Neural cell (in vitro differentiated cells): ENCODE results near the gene CEMIP. TPM values are rescaled to one million over a fixed set of nuclear protein-coding genes. Genes with fewer than 3 reads are reported as not detected.

Source experiments
- H2AFZ ChIP-seq: fragments of 200-600, 300-800 bp; sonication (generic), shearing (Covaris generic); 2 replicates; pipeline ENCODE4 v1.6.0; 2014; ENCODE audit warnings: low read depth, mild to moderate bottlenecking, antibody characterized with exemption, low read length, moderate library complexity
- H3F3A ChIP-seq: fragments of 200-600 bp; shearing (Covaris generic); 2 replicates; pipeline ENCODE4 v1.6.1; 2016; ENCODE audit warnings: mild to moderate bottlenecking, moderate library complexity, mixed read lengths, antibody characterized with exemption, low read length; ENCODE audit not compliant: insufficient read depth, poor library complexity, severe bottlenecking
- H3K27ac ChIP-seq: fragments of 200-600, 300-800 bp; sonication (generic), shearing (Covaris generic); 2 replicates; pipeline ENCODE4 v1.5.1; 2014; ENCODE audit warnings: mild to moderate bottlenecking, low read length, moderate library complexity
- H3K27me3 ChIP-seq: fragments of 300-800, 200-600 bp; sonication (generic), shearing (Covaris generic); 2 replicates; pipeline ENCODE4 v1.6.0; 2014; ENCODE audit warnings: mild to moderate bottlenecking, low read depth, low read length, moderate library complexity; ENCODE audit not compliant: insufficient read depth
- H3K36me3 ChIP-seq: fragments of 300-800, 200-600 bp; sonication (generic), shearing (Covaris generic); 2 replicates; pipeline ENCODE4 v1.5.1; 2014; ENCODE audit warnings: mild to moderate bottlenecking, antibody characterized with exemption, low read length, moderate library complexity; ENCODE audit not compliant: insufficient read depth
- H3K4me2 ChIP-seq: fragments of 300-800, 200-600 bp; sonication (generic), shearing (Covaris generic); 2 replicates; pipeline ENCODE4 v1.6.0; 2014; ENCODE audit warnings: mild to moderate bottlenecking, low read length
- H3K4me3 ChIP-seq: fragments of 300-800, 200-600 bp; sonication (generic), shearing (Covaris generic); 2 replicates; pipeline ENCODE4 v1.5.1; 2014; ENCODE audit warnings: mild to moderate bottlenecking, low read length, moderate library complexity
- H3K79me2 ChIP-seq: fragments of 200-600 bp; shearing (Covaris generic); replicated peaks from 2 replicates; pipeline ENCODE4 v1.6.0; 2014; ENCODE audit warnings: mild to moderate bottlenecking, low read length, moderate library complexity; ENCODE audit not compliant: insufficient read depth
- H3K9ac ChIP-seq: fragments of 300-800, 200-600 bp; sonication (generic), shearing (Covaris generic); 2 replicates; pipeline ENCODE4 v1.6.1; 2016; ENCODE audit warnings: mild to moderate bottlenecking, low read length, mixed read lengths
- H3K9me2 ChIP-seq: fragments of 200-600 bp; shearing (Covaris generic); 2 replicates; pipeline ENCODE4 v1.6.1; 2016; ENCODE audit warnings: mild to moderate bottlenecking, low read length, mixed read lengths; ENCODE audit not compliant: insufficient read depth
- H3K9me3 ChIP-seq: fragments of 200-600, 300-800 bp; sonication (generic), shearing (Covaris generic); 2 replicates; pipeline ENCODE4 v1.6.1; 2016; ENCODE audit warnings: mild to moderate bottlenecking, mixed run types, low read length, moderate library complexity, mixed read lengths
- H4K20me1 ChIP-seq: fragments of 200-600 bp; shearing (Covaris generic); 2 replicates; pipeline ENCODE4 v1.6.1; 2016; ENCODE audit warnings: mild to moderate bottlenecking, mixed run types; ENCODE audit not compliant: insufficient read depth
- EP300 ChIP-seq: fragments of 450-650 bp; conservative IDR thresholded peaks from 2 replicates; pipeline ENCODE4 v1.6.1; 2014; ENCODE audit warnings: antibody characterized with exemption, mild to moderate bottlenecking, moderate library complexity; ENCODE audit not compliant: poor library complexity, severe bottlenecking
- EZH2 ChIP-seq: fragments of 200-600, 300-800 bp; shearing (Covaris generic), sonication (generic); IDR thresholded peaks from 2 replicates; pipeline ENCODE4 v1.6.1; 2014; ENCODE audit warnings: antibody characterized with exemption, low read length, borderline replicate concordance, mild to moderate bottlenecking; ENCODE audit not compliant: insufficient read depth, poor library complexity, severe bottlenecking
- MXI1 ChIP-seq: fragments of 450-650 bp; conservative IDR thresholded peaks from 2 replicates; pipeline ENCODE4 v1.6.1; 2014; ENCODE audit warnings: antibody characterized with exemption, mild to moderate bottlenecking; ENCODE audit not compliant: poor library complexity, severe bottlenecking
- POLR2AphosphoS5 ChIP-seq: IDR thresholded peaks from 2 replicates; pipeline ENCODE4 v1.6.1; 2012
- RAD21 ChIP-seq: fragments of 450-650 bp; conservative IDR thresholded peaks from 2 replicates; pipeline ENCODE4 v1.6.1; 2014; ENCODE audit warnings: antibody characterized with exemption, mild to moderate bottlenecking, moderate library complexity
- REST ChIP-seq: IDR thresholded peaks from 2 replicates; pipeline ENCODE4 v1.6.1; 2012; ENCODE audit warnings: borderline replicate concordance
- SMC3 ChIP-seq: fragments of 450-650 bp; conservative IDR thresholded peaks from 2 replicates; pipeline ENCODE4 v1.6.1; 2014; ENCODE audit warnings: antibody characterized with exemption, mild to moderate bottlenecking, moderate library complexity; ENCODE audit not compliant: poor library complexity
- TAF1 ChIP-seq: IDR thresholded peaks from 2 replicates; pipeline ENCODE4 v1.6.1; 2012; ENCODE audit warnings: low read depth
- polyA plus RNA-seq: library from polyadenylated mRNA; depleted of rRNA; stranded (reverse); fragments of >200 nt; gene quantifications from 2 replicates; pipeline ENCODE4 v1.2.3, GENCODE V29; 2014
- TF ChIP-seq, protein P1 (sequence below): fragments of 450-650 bp; IDR thresholded peaks from 2 replicates; pipeline ENCODE4 v1.5.1; 2014; ENCODE audit warnings: antibody characterized with exemption, mild to moderate bottlenecking, moderate library complexity; ENCODE audit not compliant: poor library complexity, severe bottlenecking

CEMIP gene
- polyA plus RNA-seq, 1 donor from 2014 or later = 0.04 TPM

- no peaks in the 10 kb centered on the region for H3K79me2 ChIP-seq
- H3F3A ChIP-seq = no peaks in the 10 kb centered on the region
- H3K4me2 ChIP-seq = no peak overlapping the region
- H3K27ac ChIP-seq = no peak overlapping the region
- H4K20me1 ChIP-seq = no peaks in the 10 kb centered on the region
- H3K36me3 ChIP-seq = no peaks in the 10 kb centered on the region
- H3K4me3 ChIP-seq = no peak overlapping the region
- TF ChIP-seq TAF1 (no peak), RAD21 (no peak), MXI1 (no peak), EZH2 (no peak), POLR2AphosphoS5 (no peak), SMC3 (no peak), REST (no peak), EP300 (no peak)
- TF ChIP-seq, protein P1, sequence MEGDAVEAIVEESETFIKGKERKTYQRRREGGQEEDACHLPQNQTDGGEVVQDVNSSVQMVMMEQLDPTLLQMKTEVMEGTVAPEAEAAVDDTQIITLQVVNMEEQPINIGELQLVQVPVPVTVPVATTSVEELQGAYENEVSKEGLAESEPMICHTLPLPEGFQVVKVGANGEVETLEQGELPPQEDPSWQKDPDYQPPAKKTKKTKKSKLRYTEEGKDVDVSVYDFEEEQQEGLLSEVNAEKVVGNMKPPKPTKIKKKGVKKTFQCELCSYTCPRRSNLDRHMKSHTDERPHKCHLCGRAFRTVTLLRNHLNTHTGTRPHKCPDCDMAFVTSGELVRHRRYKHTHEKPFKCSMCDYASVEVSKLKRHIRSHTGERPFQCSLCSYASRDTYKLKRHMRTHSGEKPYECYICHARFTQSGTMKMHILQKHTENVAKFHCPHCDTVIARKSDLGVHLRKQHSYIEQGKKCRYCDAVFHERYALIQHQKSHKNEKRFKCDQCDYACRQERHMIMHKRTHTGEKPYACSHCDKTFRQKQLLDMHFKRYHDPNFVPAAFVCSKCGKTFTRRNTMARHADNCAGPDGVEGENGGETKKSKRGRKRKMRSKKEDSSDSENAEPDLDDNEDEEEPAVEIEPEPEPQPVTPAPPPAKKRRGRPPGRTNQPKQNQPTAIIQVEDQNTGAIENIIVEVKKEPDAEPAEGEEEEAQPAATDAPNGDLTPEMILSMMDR = no peak
- H3K9me2 ChIP-seq = no peaks in the 10 kb centered on the region
- H3K9ac ChIP-seq = no peak overlapping the region
- H3K9me3 ChIP-seq = no peaks in the 10 kb centered on the region
- no peak overlapping the region for H2AFZ ChIP-seq
- H3K27me3 ChIP-seq = no peaks in the 10 kb centered on the region
Observed at GRCh38 chr15:80820092-80820491, 40.9 kb downstream of the CEMIP start.

DNA sequence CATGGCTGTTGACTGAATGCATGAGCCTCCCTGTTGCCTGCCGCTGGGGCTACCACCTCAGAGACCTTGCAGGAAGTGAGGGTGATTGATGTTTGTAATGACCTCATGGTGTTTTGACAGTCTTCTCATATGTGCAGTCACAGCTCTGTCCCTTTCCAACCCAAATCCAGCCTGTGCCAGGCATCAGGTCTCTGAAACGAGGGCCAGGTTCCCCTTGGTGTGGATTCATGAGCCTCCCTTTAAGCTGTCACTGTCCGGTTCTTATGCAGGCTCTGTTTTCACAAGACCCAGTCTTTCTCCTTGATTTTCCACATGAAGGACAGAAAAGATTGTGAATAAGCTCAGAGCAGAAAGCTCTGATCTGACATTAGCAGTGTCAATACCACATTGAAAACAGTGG, 43.1 kb downstream of the CEMIP start:
- Histone ChIP-seq H3K27ac (no peak overlapping the region), H4K20me1 (no peaks in the 10 kb centered on the region), H3K36me3 (no peaks in the 10 kb centered on the region), H3K4me3 (no peak overlapping the region), H3K27me3 (no peaks in the 10 kb centered on the region), H3K9me3 (no peaks in the 10 kb centered on the region), H3K9me2 (no peaks in the 10 kb centered on the region), H2AFZ (no peak overlapping the region), H3K9ac (no peak overlapping the region), H3K79me2 (no peaks in the 10 kb centered on the region), H3F3A (no peaks in the 10 kb centered on the region), H3K4me2 (no peak overlapping the region)
- no peak for TF ChIP-seq EZH2
- TF ChIP-seq MXI1 = no peak
- TF ChIP-seq EP300 = no peak
- no peak for TF ChIP-seq REST
- TF ChIP-seq SMC3 = no peak
